ENCODE data around the gene NPM1. TPM values are rescaled to one million over a fixed set of nuclear protein-coding genes. Genes with fewer than 3 reads are reported as not detected.

Gene NPM1
- total and polyA plus RNA-seq, 4 donors = 133 to 959 (median 363) TPM

GRCh38 chr5:171410181-171410580 lies 22.5 kb downstream of the NPM1 start:
- peaks cover 7 to 64% (median 44%) of the 10 kb centered on the region in 4 donors for H3K36me3 ChIP-seq (ENCODE audit: control insufficient read depth in 4 of 4, insufficient read depth in 3 of 4, low read depth in 1 of 4, low read length in 3 of 4)
- peaks cover 0 to 2% (median 0%) of the 10 kb centered on the region in 4 donors for H3K4me1 ChIP-seq (ENCODE audit: control insufficient read depth in 4 of 4, insufficient read depth in 4 of 4, low read length in 3 of 4)
- 39% methylated on average over 1 of the region's 1 CpG for WGBS

More at GRCh38 chr5:171410181-171410580, 22.5 kb downstream of the NPM1 start:
- DNase-seq (ENCODE audit: low spot score) = no peak
- Histone ChIP-seq H3K9me3 (ENCODE audit: control insufficient read depth in 4 of 4, low read length in 3 of 4) (no peaks in the 10 kb centered on the region), H3K9ac (ENCODE audit: low read depth in 1 of 2, low read length in 2 of 2) (no peak overlapping the region), H3K27me3 (ENCODE audit: control insufficient read depth in 4 of 4, insufficient read depth in 4 of 4, low read length in 3 of 4) (no peaks in the 10 kb centered on the region), H3K27ac (ENCODE audit: low read depth in 1 of 2, low read length in 2 of 2) (no peak overlapping the region), H3K4me3 (ENCODE audit: low read depth in 1 of 3, low read length in 3 of 3) (no peak overlapping the region)
- TF ChIP-seq ATF3 (IDR thresholded peaks at IDR 0.05) = no peak
- TF ChIP-seq FOXA2 (IDR thresholded peaks at IDR 0.05) = no peak
- TF ChIP-seq TAF1 (conservative IDR thresholded peaks at IDR 0.05) = no peak
- TF ChIP-seq, protein P1, sequence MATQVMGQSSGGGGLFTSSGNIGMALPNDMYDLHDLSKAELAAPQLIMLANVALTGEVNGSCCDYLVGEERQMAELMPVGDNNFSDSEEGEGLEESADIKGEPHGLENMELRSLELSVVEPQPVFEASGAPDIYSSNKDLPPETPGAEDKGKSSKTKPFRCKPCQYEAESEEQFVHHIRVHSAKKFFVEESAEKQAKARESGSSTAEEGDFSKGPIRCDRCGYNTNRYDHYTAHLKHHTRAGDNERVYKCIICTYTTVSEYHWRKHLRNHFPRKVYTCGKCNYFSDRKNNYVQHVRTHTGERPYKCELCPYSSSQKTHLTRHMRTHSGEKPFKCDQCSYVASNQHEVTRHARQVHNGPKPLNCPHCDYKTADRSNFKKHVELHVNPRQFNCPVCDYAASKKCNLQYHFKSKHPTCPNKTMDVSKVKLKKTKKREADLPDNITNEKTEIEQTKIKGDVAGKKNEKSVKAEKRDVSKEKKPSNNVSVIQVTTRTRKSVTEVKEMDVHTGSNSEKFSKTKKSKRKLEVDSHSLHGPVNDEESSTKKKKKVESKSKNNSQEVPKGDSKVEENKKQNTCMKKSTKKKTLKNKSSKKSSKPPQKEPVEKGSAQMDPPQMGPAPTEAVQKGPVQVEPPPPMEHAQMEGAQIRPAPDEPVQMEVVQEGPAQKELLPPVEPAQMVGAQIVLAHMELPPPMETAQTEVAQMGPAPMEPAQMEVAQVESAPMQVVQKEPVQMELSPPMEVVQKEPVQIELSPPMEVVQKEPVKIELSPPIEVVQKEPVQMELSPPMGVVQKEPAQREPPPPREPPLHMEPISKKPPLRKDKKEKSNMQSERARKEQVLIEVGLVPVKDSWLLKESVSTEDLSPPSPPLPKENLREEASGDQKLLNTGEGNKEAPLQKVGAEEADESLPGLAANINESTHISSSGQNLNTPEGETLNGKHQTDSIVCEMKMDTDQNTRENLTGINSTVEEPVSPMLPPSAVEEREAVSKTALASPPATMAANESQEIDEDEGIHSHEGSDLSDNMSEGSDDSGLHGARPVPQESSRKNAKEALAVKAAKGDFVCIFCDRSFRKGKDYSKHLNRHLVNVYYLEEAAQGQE (IDR thresholded peaks at IDR 0.05) = no peak
- TF ChIP-seq CTCF (IDR thresholded peaks at IDR 0.05; ENCODE audit: low read depth, low read length, missing input control) = no peak
- TF ChIP-seq YY1 (IDR thresholded peaks at IDR 0.05) = no peak
- no peak for TF ChIP-seq HNF4G (IDR thresholded peaks at IDR 0.05)
- no peak for TF ChIP-seq FOXA1 (IDR thresholded peaks at IDR 0.05)
- TF ChIP-seq JUND (IDR thresholded peaks at IDR 0.05) = no peak
- TF ChIP-seq, protein P2, sequence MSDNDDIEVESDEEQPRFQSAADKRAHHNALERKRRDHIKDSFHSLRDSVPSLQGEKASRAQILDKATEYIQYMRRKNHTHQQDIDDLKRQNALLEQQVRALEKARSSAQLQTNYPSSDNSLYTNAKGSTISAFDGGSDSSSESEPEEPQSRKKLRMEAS (IDR thresholded peaks at IDR 0.05) = no peak
- TF ChIP-seq NR2F2 (IDR thresholded peaks at IDR 0.05) = no peak
- no peak for TF ChIP-seq GABPA (IDR thresholded peaks at IDR 0.05 in 1 of 2, conservative IDR thresholded peaks at IDR 0.05 in 1 of 2)
- TF ChIP-seq EGR1 (IDR thresholded peaks at IDR 0.05; ENCODE audit: low read depth in 2 of 2) = no peak
- TF ChIP-seq SP1 (IDR thresholded peaks at IDR 0.05) = no peak
- TF ChIP-seq RXRA (IDR thresholded peaks at IDR 0.05) = no peak
- no peak for TF ChIP-seq ZBTB33 (IDR thresholded peaks at IDR 0.05)
- TF ChIP-seq RAD21 (IDR thresholded peaks at IDR 0.05) = no peak
- TF ChIP-seq HNF4A (conservative IDR thresholded peaks at IDR 0.05) = no peak

Measured in liver (tissue), 9 donors.